Measurements from ENCODE around the gene KIAA1191.
A peak's percentile ranks its signal among the peaks of the same experiment; 100 is the strongest.

KIAA1191 gene

DNA sequence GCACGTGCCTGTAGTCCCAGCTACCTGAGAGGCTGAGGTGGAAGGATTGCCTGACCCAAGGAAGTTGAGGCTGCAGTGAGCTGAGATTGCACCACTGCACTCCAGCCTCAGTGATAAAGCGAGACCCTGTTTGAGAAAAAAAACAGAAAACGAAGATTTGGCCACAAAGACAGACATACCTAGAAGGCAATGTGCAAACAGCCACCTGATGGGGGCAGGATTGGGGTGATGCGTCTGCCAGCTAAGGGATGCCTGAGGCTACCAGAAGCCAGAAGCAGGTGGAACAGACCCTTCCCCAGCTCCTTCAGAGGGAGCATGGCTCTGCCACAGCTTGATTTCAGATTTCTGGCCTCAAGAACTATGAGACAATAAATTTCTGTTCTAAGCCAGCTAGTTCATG, 29.9 kb upstream of the KIAA1191 start:
- FAIRE-seq, result no peak
- no peak for DNase-seq (ENCODE audit: insufficient read length, low spot score)

DNA sequence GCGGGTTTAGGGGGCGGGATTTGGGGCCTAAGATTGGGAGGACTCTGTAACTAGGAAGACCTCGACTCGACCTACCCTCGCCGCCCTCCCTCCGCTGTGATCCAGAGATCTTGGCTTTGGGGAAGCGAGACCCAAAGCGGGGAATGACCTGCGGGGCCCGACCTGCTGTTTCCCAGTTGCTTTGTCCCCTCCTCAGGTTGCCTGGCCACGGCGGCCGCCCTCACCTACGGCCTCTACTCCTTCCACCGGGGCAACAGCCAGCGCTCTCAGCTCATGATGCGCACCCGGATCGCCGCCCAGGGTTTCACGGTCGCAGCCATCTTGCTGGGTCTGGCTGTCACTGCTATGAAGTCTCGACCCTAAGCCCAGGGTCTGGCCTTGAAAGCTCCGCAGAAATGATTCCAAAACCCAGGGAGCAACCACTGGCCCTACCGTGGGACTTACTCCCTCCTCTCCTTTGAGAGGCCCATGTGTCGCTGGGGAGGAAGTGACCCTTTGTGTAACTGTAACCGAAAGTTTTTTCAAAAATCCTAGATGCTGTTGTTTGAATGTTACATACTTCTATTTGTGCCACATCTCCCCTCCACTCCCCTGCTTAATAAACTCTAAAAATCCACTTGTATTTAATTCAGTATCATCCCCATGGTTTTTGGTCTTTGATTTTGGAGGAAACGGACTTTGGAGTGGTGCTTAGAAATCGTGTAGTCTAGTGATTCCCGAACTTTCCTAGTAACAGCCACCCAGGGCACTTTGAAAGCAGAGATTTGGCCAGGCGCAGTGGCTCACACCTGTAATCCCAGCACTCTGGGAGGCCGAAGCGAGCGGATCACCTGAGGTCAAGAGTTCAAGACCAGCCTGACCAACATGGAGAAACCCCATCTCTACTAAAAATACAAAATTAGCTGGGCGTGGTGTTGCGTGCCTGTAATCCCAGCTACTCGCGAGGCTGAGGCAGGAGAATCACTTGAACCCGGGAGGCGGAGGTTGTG, 27.9 kb upstream of the KIAA1191 start:
- no peak for DNase-seq (ENCODE audit: insufficient read length, low spot score)
- FAIRE-seq, result no peak

- DNase-seq (ENCODE audit: insufficient read length, low spot score), result peak; percentile 96
- FAIRE-seq, result peak; percentile 98
Measured at GRCh38 chr5:176388444-176389134, 27.0 kb upstream of the KIAA1191 start, which contains the start of the genes HIGD2A and NOP16. HIGD2A (plus strand) TSS chr5:176388751; CDS start chr5:176388820, 69 bp downstream. NOP16 (minus strand) TSS chr5:176388598; CDS start chr5:176388539, 59 bp downstream.

GRCh38 chr5:176388003-176388443, 26.5 kb upstream of the KIAA1191 start:
- FAIRE-seq (no peak), DNase-seq (ENCODE audit: insufficient read length, low spot score) (no peak)

- no peak for DNase-seq (ENCODE audit: insufficient read length, low spot score)
- no peak for FAIRE-seq
Measured at GRCh38 chr5:176387384-176387925, 25.9 kb upstream of the KIAA1191 start.

DNA sequence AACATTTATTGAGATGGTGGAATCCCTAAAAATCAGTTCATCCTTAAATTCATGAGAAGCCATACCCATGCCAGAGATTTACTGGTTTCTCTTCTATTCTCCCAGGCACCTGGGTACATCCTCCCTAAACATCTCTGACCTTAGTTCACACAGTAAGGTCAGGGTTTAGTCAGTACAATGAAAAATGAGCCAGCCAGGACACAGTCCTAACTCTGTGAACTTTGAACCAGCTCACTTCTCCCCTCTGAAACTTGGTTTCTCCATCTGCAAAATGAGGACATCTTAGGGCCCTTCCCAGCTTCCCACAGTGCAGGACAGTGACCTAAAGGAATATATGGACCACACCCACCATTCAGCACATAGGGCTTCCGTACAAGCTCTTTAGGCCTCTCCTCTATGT, 24.9 kb upstream of the KIAA1191 start:
- FAIRE-seq, result no peak
- DNase-seq (ENCODE audit: insufficient read length, low spot score), result no peak

- FAIRE-seq (no peak), DNase-seq (ENCODE audit: insufficient read length, low spot score) (no peak)
Measured at GRCh38 chr5:176384991-176385390, 23.4 kb upstream of the KIAA1191 start.

GRCh38 chr5:176384366-176384930, 22.9 kb upstream of the KIAA1191 start:
- FAIRE-seq (no peak), DNase-seq (ENCODE audit: insufficient read length, low spot score) (no peak)

GRCh38 chr5:176383961-176384360, 22.4 kb upstream of the KIAA1191 start:
- FAIRE-seq (no peak), DNase-seq (ENCODE audit: insufficient read length, low spot score) (no peak)

- FAIRE-seq, result no peak
- DNase-seq (ENCODE audit: insufficient read length, low spot score), result no peak
Measured at GRCh38 chr5:176383248-176383905, 21.8 kb upstream of the KIAA1191 start.

DNA sequence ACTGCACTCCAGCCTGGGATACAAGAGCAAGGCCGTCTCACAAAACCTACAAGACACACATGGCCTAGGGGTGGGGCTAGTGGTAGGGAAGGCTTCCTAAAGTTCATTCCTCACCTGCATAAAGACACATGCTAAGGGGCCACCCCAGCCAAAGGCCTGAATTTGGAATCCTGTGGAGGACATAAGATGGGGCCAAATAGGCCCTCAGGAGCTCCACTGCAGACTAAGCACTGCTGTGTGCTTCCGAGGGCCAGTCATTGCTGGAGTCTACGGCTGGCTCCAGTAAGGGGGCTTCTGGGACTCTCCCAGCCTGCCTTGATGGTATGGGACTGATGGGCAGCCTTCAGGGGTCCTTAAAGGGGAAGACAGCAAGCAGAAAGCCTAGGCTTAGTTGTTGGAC, 21.2 kb upstream of the KIAA1191 start:
- FAIRE-seq, result no peak

GRCh38 chr5:176381979-176382378, 20.4 kb upstream of the KIAA1191 start:
- no peak for DNase-seq (ENCODE audit: insufficient read length, low spot score)
- FAIRE-seq, result no peak

More for the DNA sequence above, 21.2 kb upstream of the KIAA1191 start:
- DNase-seq (ENCODE audit: insufficient read length, low spot score), result no peak

DNA sequence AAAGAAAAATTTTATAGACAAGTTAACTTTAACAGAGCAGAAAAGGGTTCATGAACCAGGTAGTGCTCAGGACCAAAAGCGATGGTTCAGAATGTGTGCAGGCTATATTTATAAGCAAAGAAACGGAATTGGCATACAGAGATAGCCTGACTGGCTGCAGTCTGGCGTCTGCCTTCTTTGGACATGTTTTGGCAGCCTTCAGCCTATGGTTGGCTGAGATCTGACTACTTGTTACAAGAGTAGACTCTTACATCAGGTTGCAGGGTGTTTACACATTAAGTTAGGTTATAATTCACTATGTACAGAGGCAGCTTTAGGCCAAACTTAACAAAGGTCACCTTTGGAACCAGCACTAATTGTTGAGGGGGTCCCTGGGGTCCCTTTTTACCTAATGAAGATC, 19.9 kb upstream of the KIAA1191 start:
- FAIRE-seq (no peak), DNase-seq (ENCODE audit: insufficient read length, low spot score) (no peak)

- FAIRE-seq, result peak; percentile 83
- no peak for DNase-seq (ENCODE audit: insufficient read length, low spot score)
Measured at GRCh38 chr5:176379881-176380280, 18.3 kb upstream of the KIAA1191 start.

- FAIRE-seq (no peak), DNase-seq (ENCODE audit: insufficient read length, low spot score) (no peak)
Measured at GRCh38 chr5:176373100-176373818, 11.7 kb upstream of the KIAA1191 start.

DNA sequence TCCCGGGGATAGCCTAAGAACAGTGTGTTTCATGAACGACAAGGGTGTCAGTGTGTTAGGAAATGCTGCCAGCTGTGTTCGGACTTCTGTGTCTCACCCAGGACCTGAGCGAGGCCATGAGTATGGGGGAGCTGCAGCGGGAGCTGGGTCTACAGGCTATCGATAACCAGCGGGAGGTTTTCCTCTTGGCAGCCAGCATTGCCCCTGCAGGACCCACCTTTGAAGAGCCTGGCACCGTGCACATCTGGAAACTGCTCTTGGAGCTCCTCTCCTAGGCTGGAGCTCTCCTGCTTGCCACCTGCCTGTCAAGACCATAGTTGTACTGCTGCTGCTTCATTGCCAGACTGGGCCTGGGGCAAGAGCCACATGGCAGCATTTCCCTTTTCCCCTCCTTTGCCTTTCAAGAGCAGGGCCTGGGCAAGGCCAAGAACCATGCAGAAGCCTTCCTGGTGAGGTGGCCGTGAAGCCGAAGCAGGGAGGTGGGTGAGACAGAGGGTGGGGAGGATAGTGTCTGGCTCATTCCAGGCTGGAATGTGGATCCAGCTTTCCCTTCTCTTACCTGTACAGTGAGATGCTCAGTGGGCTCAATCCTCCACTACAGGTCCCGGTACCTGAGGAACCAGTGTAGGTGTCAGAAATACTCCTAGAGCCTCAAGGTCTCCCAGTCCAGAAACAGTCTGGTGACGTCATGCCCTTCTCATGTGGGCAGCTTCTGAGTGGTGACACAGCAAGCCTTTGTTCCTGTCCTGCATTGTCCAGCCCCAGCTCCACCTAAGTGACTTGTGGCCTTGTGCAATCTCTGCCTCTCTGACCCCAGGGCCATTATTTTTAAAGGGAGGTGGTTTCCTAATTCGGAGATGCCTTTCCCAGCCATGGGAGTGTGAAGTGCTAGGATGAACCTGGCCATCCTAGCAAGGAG, 10.3 kb upstream of the KIAA1191 start:
- DNase-seq (ENCODE audit: insufficient read length, low spot score) (no peak), FAIRE-seq (no peak)

- no peak for FAIRE-seq
- DNase-seq (ENCODE audit: insufficient read length, low spot score), result no peak
Measured at GRCh38 chr5:176369934-176370711, 8.6 kb upstream of the KIAA1191 start.

GRCh38 chr5:176368726-176369125, 7.2 kb upstream of the KIAA1191 start:
- FAIRE-seq, result no peak
- DNase-seq (ENCODE audit: insufficient read length, low spot score), result no peak

All from GM19239 (cell line).